ENCODE measurements around the gene GDPD5.

GDPD5 gene

DNA sequence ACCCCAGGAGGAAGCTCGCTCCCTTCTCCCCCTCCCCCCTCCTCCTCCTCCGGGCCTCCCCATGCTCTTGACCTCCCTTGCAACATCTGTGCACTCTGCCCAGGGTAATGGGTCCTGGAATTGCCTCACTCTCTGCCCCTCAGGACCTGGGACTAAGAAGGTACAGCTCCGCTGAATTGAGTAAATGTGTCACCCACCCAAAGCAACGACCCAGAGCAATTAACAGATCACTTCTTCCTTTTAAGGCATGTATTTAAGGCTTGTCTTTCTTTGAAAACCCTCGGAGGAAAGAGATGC lies 15.1 kb downstream of the GDPD5 start:
- DNase-seq (ENCODE audit: low read depth, low spot score) = no peak

DNA sequence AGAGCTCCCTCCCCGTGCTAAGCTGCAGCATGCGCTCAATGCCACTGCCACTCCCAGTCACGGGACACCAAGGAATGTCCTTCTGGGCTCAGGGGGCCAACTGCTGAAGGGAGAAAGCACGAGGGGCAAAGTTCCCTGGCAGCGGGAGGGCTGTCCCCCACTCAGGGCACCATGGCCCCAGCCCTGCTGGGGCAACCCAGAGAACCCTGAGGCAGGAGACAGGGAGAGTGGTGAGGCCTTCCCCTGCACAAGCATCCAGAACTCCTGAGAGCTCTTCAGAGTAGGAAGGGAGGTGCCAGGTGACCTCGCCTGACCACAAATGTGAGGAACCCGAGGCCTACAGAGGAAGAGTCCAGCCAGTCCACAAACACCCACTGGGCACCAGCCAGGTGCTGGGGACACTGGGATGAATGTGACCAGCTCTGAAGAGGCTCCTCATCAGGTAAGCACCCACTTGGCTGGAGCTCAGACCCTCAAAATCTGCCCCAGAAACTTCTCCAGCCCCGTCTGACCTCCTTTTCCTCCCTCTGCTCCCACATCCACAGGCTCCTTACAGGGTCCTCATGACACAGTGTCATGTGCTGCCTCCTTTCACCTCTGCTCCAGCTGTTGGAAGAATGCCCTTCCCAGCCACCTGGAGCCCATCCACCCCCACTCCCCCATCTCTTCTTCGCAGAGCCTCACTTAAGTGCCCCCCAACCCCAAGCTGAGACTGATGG lies 15.6 kb downstream of the GDPD5 start:
- DNase-seq (ENCODE audit: low read depth, low spot score) = no peak

DNA sequence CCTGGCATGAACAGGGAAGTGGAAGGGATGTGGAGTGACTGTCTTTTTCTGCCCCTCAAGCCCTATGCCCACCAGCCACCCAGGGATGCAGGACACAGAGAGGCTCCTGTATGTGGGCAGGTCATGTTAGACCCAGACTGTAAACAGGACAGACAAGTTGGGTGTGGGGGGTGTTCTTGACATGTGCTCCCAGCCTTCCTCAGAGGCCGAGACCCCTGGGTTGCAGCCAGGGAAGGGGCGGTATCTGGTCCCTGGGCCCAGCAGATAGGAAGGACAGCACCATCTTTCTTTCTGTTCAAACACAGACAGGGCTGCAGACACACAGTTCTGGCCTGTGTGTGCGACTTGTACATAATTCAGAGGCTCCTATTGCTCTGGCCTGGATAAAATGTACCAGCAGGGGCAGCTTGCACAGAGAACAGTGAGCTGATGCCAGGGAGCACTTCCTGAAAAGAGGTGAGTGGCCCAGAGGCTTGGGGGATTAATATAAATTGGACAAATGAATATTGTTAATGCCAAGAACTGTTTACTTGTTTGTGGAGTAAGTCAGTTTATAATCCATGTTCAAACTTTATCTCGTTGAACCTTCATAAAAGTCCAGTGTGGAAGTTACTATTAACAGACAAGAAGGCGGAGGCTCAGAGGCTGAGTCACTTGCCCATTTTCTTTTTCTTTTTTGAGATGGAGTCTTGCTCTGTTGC lies 16.6 kb downstream of the GDPD5 start:
- no peak for DNase-seq (ENCODE audit: low read depth, low spot score)

DNA sequence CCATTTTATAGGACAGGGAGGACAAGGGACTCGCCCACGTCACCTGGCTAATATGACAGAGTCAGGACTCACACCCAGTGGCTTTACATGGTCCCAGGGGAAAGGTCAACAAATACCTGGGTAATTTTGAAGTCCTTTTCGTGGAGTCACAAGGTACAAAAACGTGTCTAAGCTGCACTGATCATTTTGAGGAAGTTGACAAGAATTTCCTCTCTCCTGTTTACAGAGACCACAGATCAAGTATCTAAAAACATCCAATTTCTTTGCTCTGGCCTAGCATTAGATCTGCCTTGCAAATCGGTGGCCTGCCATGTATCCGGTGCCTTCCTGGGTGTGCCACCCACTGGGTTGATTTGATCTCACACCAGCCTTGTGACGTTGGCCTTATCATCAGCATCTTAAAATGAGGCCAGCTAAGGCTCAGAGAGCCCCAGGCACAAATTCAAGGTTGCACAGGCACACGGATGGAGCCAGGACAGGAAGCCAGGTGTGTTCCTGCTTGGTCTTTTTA lies 17.6 kb downstream of the GDPD5 start:
- DNase-seq (ENCODE audit: low read depth, low spot score) = no peak

DNA sequence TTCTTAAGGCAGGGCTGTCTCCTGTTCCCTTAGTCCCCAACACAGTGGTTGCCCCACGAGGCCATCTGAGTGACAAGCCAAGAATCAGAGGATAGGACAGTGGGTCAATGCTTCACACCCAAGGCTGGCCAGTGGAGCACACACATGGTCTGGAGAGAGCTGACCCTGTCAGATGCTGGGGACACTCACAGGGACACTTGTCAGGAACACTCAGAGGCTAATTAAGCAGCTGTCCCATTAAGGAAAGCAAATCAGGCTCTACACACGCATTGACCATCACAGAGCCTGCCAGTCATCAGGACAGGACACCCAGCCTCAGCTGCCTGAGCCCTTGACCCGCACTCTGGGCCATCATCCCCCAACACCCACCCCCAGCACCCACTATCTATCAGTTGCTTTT lies 18.2 kb downstream of the GDPD5 start:
- DNase-seq (ENCODE audit: low read depth, low spot score) = no peak

DNA sequence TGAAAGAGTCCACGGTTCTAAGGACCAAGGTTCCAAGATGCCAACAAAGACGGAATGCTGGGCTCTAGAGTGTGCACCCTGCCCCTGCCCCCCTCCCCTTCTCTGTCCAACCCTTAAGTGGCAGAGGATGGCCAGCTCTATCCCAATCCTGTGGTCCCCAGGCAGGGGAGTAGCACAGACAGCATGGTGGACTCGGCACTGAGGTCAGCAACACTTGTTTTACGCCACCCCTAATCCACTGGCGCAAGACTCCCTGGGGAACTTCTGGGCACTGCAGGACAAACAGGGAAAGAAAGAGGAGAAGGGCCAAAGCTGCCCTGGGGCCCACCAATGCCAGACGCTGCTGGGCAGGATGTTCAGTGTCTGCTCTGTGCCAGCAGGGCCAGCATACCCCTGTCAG lies 18.9 kb downstream of the GDPD5 start:
- DNase-seq (ENCODE audit: low read depth, low spot score) = no peak

DNA sequence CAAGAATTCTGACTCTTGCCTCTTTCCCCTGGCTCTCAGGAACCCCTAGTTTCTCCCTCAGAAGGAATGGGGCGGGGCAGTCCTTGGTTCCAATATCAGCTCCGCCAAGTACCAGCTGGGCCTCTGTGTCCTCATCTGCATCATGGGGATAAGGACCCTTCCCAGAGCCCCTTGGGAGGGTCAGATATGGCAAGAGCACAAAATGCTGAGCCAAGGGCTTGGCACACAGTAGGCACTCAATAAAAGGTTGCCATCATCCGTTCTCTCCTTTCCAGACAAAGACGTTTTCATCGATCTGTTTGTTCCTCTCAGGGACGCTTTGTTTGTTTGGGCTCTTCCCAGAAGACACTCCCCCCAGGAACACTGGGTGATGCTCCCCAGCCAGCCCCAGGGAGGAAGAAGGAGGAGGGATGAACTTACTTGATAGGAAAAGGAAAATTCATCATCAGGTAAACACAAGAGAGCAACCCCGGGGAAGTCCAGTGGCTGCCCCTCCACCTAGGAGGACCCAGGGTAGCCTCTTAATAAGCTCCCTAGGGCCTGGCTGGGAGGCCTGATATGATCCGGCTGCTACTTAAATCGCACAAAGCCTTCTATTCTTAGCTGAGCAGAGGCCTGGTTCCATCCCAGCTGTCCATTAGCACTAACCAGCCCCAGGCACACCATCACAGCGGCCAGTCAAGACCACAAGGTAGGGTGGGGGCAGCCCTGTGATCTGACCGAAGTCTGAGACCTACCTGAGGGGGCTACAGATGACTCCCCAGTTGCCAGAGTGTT lies 19.6 kb downstream of the GDPD5 start:
- no peak for DNase-seq (ENCODE audit: low read depth, low spot score)

DNA sequence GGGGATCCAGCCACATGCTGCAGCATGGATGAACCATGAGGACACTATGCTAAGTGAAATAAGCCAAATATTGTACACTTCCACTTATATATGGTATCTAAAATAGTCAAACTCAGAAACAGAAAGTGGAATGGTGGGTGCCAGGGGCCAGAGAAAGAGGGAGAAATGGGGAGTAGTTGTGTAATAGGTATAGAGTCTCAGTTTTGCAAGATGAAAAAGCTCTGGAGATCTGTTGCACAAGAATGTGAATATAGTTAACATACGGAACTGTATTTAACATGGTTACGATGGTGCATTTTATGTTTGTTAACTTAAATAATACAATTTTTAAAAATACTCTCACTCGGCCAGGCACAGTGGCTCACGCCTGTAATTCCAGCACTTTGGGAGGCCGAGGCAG lies 21.2 kb downstream of the GDPD5 start:
- no peak for DNase-seq (ENCODE audit: low read depth, low spot score)

DNA sequence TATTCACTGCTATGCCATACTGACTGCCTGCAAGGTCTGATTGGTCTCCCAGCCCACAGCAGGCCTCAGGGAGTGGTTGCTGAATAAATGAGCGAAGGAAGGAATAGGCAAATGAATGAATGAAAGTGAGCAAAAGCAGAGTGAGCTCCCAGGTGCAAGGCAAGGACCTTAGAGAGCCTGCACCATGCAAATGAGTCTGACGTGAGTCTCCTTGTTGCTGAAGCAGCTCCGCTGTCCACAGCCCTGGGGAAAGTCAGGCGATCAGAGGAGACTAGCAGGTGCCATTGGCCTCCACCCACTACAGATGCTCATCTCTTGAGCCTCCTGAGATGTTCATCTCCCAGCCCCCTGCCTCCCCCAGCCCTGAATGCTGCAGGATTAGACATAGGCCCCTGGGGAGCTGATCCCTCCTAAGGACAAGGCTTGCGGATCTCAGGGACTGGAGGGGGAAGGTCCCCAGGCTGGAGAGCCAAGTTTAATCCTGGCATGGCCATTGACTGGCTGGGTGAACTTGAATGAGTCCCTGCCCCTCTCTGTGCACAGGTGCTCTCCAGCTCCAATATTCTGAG lies 22.1 kb downstream of the GDPD5 start:
- no peak for DNase-seq (ENCODE audit: low read depth, low spot score)

DNA sequence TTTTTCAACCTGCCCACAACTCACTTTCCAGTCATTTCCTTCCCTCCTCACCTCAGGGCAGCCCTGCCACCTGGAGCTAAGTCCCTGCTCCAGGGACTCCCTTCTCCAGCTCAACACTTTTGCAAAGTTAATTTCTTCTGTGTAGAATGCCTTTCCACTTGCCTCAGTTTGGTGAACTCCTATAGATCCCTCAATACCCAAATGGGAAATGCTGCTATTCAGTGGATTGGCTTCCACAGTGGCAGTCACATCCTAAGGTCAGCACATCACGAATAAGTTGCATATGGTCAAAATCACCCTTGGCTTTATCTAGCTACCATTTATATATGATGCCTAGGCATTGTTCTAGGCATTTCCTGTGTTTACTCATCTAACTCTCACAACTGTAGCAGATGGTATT lies 23.6 kb downstream of the GDPD5 start:
- DNase-seq (ENCODE audit: low read depth, low spot score) = no peak

DNA sequence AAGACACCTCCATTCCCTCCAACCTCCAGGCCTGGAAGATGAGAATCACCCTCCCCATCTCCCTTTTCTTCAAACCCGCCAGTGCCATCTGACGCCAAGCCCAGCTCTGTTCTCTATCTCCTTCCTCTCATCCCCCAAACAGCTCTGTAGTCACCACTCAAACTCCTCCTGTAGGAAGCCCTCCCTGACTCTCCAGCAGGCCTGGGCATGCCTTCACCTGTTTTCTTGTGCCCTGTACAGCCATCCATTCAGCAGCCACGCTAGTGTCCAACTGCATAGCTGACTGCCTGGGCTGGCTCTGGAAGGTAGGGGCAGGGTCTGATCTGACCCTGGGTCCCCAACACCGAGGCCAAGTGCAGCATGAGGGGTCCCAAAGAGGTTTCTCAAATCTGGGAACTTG lies 25.0 kb downstream of the GDPD5 start:
- DNase-seq (ENCODE audit: low read depth, low spot score) = no peak

DNA sequence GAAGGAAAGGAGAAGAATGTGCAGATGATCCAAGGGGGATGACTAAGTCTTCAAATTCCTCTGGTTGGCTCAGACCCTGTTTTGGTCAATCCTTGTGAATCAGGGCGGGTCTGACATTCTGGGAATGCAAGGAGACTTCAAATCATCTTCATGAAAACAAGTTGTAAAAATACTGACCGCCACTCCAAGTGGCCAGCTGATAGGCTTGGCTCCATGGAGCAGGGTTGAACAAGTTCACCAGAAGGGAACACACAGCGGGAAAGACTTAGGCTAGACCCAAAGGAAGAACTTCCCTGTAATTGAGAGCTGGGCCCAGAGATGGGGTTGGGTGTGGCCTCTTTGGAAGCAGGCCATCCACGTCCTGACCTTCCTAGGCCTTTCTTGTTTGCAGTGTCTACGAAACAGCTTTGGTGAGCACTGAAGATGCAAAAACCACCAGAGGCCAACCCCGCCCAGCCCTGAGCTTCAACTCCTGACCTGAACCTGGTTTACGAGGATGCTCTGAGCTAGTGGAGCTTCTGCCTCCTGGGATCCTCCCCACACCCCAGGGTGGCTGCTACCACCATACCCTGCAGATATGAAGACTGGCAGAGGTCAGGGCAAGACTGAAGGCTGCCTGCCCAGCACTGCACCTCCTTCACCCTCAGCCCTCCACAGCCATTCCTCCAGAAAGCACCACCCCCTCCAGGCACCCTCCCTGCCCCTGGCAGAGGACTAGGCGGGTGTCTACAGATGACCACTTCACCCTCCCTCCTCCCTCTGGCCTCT lies 26.1 kb downstream of the GDPD5 start:
- DNase-seq (ENCODE audit: low read depth, low spot score) = no peak

DNA sequence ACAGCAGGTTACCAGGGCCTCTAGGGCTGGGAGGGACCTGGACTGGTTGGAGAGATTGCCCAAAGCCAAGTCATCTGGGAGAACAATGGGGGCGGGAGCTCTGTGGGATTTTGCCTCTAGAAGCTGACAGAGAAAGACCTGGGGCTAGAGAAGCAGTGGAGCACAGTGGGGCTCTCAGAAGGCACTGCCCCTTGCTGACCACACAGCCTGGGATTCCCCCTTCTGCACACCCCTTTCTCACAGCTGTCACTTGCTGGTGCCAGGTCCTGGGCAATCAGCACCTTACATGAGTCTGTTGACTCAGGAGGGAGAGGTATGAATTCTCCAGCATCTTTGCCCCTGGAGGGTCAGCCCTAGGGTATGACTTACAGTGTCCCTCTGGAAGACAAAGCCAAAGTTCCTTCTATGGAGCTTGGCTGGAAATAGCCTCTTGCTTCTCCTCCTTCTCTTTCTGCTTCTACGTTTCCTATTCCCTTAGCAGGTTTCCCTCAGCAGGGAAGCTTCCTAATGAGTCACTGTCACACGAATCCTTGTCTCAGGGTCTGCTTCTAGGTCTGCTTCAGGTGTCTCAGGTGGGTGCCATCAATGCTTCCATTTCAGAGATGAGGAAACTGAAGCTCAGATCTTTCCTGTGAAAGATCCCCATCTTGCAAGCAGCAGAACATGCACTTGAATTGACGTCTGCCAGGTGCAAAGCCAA lies 27.0 kb downstream of the GDPD5 start:
- DNase-seq (ENCODE audit: low read depth, low spot score) = no peak

DNA sequence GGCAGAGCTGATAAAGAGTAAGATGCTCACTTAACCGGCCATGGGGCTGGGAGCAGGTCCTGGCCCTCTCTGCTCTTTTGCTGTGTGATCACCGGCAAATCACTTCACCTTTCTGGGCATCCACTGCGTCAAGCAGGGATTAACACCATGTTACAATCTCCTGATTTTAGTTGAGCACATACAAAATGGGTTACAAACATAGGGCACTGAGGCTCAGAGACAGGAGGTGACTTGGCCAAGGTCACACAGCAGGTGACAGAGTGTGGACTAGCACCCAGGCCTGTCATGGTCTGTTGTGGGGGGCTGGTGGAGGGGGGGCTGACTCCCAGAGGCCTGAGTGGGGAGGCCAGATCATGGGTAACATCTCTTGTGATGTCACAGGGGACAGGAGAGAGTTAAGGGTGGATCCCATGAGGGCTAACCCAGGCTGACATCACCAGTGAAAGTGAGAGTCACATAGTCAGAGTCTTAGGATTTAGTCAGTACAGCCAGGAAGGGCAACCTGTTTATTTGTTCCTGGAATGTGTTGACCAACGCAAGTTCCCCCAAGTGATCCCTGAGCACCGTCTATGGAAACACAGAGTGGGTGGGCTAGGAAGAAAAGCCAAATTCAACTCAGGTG lies 27.8 kb downstream of the GDPD5 start:
- no peak for DNase-seq (ENCODE audit: low read depth, low spot score)

DNA sequence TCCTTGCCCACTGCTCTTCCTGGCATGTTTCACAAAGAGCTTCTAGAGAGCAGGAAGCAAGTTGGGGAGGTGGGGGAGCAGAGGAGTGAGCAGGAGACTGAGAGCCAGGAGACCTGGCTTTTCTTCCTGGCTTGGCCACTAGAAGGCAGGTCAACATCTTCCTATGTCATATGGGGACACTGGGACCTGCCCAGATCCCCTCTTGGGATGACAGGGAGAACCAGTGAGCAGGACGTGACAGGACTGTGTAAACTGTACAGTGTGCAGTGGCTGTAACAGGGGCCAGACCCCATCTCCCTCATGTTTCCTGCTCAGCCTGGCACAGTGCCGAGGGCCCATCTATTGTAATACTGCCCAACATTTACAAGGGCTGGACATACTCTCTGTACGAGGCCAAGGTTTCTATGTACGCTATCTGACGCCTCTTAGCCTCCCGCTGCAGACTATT lies 29.4 kb downstream of the GDPD5 start:
- DNase-seq (ENCODE audit: low read depth, low spot score) = no peak

DNA sequence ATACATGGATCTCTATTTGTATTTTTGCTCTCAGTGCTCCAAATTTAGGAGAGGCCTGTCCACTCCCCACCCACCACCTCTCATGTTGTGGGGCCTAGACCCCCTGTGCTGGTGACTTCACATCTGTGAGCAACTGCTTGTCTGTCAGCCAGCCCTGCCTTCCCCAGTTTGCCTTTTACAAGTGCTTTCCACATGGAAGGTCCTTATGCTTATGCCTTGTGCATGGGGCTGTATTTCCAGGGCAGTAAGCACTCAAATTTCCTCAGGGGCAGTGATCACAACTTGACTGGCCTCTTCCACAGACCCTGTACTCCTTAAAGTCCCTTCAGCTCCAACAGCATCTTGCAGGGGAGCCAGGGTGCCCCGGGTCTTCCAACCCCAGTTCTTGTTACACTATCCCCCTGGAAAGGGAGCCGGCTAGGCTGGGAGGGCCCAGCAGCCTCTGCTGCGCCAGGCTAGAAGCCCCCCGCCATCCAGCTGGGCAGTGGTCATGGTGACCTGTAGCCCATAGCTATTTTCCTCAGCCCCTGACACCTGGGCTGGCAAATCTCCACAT lies 29.9 kb downstream of the GDPD5 start:
- no peak for DNase-seq (ENCODE audit: low read depth, low spot score)

DNA sequence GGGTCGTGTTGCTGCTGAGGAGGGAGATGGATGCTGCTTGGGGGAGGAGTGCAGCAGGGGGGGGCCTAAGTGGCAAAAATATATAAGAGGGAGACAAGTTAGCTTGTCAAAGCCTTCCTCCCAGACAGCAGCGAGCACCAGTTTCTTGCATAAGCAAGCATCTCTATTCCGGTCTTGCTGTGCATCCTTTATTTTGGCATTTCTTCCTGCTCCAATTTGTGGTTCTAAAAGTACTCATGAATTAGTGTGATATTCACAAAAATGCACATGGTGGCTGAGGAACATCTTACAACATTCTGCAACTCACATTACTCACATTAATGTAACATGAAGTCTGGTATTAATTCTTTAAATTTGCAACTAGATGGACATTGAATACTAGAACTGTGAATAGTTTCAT lies 32.1 kb downstream of the GDPD5 start:
- DNase-seq (ENCODE audit: low read depth, low spot score) = no peak

DNA sequence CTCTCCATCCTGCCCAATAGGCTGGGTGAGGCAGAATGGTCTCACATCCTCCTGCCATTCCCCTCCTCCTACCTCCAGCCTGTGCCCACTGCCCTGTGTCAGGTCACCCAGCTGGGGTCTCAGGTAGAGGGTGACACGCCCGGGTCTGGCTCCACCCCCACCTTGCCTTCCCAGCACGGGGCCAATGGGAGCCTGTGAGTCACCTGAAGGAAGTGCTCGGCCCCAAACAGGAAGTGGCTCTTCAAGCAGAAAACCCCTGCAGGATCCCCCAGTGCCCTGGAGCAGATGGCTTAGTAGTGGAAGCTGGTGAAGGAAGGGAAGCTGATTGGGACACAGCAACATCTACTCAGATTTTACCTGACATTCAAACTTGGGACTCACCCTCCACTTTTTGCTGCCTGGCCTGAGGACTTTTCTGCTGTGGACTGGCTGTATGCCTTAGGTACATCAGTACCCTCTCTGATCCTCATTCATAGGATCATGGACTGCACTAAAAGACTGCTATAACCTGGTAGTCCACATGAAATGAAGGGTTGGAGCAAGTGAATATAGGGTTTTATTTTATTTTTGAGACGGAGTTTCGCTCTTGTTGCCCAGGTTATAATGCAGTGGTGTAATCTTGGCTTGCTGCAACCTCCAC lies 33.4 kb downstream of the GDPD5 start:
- DNase-seq (ENCODE audit: low read depth, low spot score) = no peak

DNA sequence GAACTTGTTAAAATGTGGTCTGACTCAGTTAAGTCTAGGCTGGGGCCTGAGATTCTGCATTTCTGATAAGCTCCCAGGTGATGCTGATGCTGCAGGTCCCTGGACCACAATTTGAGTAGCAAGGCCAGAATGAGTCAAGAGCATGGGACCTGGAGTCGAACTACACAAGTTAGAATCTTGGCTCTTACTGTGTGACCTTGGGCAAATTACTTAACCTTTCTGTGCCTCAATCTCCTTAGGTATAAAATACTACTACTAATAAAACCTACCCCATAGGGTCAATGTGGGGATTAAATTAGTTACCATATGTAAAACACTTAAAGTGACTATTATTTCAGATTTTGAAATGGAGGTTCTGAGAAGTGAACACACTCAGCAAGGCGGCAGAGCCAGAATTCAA lies 34.3 kb downstream of the GDPD5 start:
- no peak for DNase-seq (ENCODE audit: low read depth, low spot score)
